Prostate gland (tissue), 2 donors: Measurements from ENCODE around the gene SPAG4. TPM values are rescaled to one million over a fixed set of nuclear protein-coding genes. Genes with fewer than 3 reads are reported as not detected.

Experiments
- DNase-seq: peaks from one replicate; pipeline ENCODE4 v3.0.0-alpha.2; 2019; ENCODE audit warnings: low spot score
- H3K27ac ChIP-seq, 2 donors: fragments of 200-600 bp; sonication (generic); 2 replicates each; pipeline ENCODE4 v1.5.1; 2017 to 2019
- H3K27me3 ChIP-seq: fragments of 200-600 bp; sonication (generic); replicated peaks from 2 replicates; pipeline ENCODE4 v1.5.1; 2019; ENCODE audit not compliant: insufficient read depth
- H3K36me3 ChIP-seq, 2 donors: fragments of 200-600 bp; sonication (generic); 1 replicate in 1 of 2; 2 replicates in 1 of 2; pipeline versions ENCODE4 v1.5.1 to v1.8.1; 2017 to 2019
- H3K4me1 ChIP-seq: fragments of 200-600 bp; sonication (generic); replicated peaks from 2 replicates; pipeline ENCODE4 v1.5.1; 2019
- H3K4me3 ChIP-seq, 2 donors: fragments of 200-600 bp; sonication (generic); 2 replicates each; pipeline ENCODE4 v1.5.1; 2017 to 2019
- H3K9me3 ChIP-seq: fragments of 200-600 bp; sonication (generic); 2 replicates; pipeline ENCODE4 v1.5.1; 2017
- POLR2A ChIP-seq: fragments of 450-650 bp; IDR thresholded peaks from one replicate; pipeline ENCODE4 v1.6.1; 2016; ENCODE audit warnings: antibody characterized with exemption, mild to moderate bottlenecking
- POLR2AphosphoS5 ChIP-seq: sonication (generic); formaldehyde crosslinking; IDR thresholded peaks from one replicate; pipeline ENCODE4 v1.6.1; 2017; ENCODE audit warnings: antibody characterized with exemption
- WGBS: methylation state at CpG from one replicate; pipeline ENCODE4 v1.1.5; 2018; 5-methylcytosine and 5-hydroxymethylcytosine counted together
- intact Hi-C: fragments of 100-400 bp; cut with DNase I; formaldehyde crosslinking; loops from one replicate; pipeline ENCODE4 v1.14.2; 2022
- total RNA-seq, 2 donors: library from RNA; depleted of rRNA; stranded (reverse); fragments of >200 nt; gene quantifications; one replicate each; pipeline ENCODE4 v1.1.0, GENCODE V29; 2016
- TF ChIP-seq, protein P1 (sequence below), 4 experiments: fragments of 200-600 bp in 2 of 4; fragments of 450-650 bp in 2 of 4; sonication (generic) in 2 of 4; IDR thresholded peaks; 1 replicate in 3 of 4; 2 replicates in 1 of 4; pipeline ENCODE4 v1.5.1; 2016 to 2019; ENCODE audit warnings: antibody characterized with exemption in 4 of 4, mild to moderate bottlenecking in 2 of 4, moderate library complexity in 2 of 4

SPAG4 gene
- total RNA-seq, 2 donors from 2014 or later: 0.91 to 10.4 TPM

DNA sequence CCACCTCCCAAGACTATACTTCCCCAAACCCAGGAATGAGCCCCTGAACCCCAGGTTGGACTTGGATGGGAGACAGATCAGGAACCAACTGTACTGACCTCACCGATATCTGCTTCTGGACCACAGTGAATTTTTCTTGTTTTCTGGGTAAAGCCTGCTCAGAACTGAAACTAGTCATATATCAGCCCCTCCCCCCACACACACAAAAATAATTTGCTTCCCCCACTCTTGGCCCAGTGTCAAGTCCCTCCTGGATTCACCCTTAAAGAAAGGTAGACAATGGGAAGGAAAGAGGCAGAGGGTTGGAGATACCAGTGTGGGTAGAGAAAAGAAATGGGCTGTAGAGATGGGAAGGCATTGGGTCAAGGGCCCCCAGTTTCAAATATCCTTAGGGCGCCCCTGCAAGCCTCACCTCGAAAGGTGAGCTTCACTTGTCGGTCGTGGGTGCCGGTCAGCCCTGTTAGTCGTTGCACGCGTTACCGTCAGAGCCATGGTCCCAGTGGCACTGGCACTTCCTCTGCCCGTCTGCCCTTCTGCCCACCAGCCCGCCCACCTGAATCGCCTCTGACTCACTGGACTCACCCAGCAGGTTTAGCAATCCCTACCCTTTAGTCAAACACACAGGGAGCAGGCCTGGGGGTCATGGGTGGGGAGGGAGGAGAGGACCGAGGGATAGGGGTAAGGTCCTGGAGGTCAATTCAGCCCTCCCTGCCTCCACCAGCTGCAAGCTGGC lies 8.5 kb upstream of the SPAG4 start:
- no peak overlapping the region for H3K27ac ChIP-seq
- TF ChIP-seq POLR2AphosphoS5 (no peak), POLR2A (no peak)
- TF ChIP-seq, protein P1, sequence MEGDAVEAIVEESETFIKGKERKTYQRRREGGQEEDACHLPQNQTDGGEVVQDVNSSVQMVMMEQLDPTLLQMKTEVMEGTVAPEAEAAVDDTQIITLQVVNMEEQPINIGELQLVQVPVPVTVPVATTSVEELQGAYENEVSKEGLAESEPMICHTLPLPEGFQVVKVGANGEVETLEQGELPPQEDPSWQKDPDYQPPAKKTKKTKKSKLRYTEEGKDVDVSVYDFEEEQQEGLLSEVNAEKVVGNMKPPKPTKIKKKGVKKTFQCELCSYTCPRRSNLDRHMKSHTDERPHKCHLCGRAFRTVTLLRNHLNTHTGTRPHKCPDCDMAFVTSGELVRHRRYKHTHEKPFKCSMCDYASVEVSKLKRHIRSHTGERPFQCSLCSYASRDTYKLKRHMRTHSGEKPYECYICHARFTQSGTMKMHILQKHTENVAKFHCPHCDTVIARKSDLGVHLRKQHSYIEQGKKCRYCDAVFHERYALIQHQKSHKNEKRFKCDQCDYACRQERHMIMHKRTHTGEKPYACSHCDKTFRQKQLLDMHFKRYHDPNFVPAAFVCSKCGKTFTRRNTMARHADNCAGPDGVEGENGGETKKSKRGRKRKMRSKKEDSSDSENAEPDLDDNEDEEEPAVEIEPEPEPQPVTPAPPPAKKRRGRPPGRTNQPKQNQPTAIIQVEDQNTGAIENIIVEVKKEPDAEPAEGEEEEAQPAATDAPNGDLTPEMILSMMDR (IDR thresholded peaks at IDR 0.05): no peak
- no peaks in the 10 kb centered on the region for H3K27me3 ChIP-seq
- intact Hi-C loops: no loop called here
- H3K4me3 ChIP-seq: no peak overlapping the region
- no peaks in the 10 kb centered on the region for H3K9me3 ChIP-seq
- H3K36me3 ChIP-seq: no peaks in the 10 kb centered on the region
- 60% methylated on average over 14 of the region's 14 CpGs for whole genome bisulfite sequencing
- H3K4me1 ChIP-seq: no peaks in the 10 kb centered on the region
- no peak for DNase-seq

DNA sequence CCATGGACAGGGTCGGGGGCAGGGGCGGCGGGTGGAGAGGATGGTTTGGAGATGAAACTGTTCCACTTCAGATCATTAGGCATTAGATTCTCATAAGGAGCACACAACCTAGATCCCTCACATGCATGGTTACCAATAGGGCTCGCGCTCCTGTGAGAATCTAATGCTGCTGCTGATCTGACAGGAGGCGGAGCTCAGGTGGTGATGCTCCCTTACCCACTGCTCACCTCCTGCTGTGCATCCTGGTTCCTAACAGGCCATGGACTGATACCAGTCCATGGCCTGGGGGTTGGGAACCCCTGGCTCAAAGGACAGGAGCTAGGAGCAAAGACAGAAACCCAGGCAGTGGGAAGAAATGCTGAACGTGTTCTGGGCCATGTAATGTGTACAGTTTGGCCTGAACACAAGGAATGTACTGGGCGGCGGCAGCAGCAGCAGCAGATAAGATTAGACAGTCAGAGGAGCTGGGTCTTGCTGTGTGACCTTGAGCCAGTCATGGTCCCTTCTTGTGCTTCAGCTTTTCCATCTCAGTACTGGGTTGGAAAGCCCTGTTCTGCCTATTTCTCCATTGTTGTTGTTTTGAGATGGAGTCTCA lies 4.7 kb upstream of the SPAG4 start:
- Histone ChIP-seq H3K36me3 (no peaks in the 10 kb centered on the region), H3K4me3 (no peak overlapping the region), H3K27ac (no peak overlapping the region), H3K4me1 (no peaks in the 10 kb centered on the region), H3K9me3 (no peaks in the 10 kb centered on the region), H3K27me3 (no peaks in the 10 kb centered on the region)
- no peak for DNase-seq
- TF ChIP-seq, protein P1 (IDR thresholded peaks at IDR 0.05): no peak
- no peak for TF ChIP-seq POLR2A
- TF ChIP-seq POLR2AphosphoS5: no peak
- intact Hi-C loops: loop anchor here (10.0 kb wide), 1 partner anchor 146 kb away; no protein-coding TSS in a partner anchor
- 88% methylated on average over 9 of the region's 9 CpGs for WGBS

GRCh38 chr20:35611482-35611881 lies 4.1 kb upstream of the SPAG4 start:
- intact Hi-C loops: loop anchor here (10.0 kb wide), 1 partner anchor 147 kb away; no protein-coding TSS in a partner anchor
- no peak overlapping the region for H3K27ac ChIP-seq
- H3K27me3 ChIP-seq: no peaks in the 10 kb centered on the region
- no peaks in the 10 kb centered on the region for H3K36me3 ChIP-seq
- H3K4me3 ChIP-seq: no peak overlapping the region
- 98% methylated on average over 2 of the region's 2 CpGs for WGBS
- TF ChIP-seq, protein P1 (IDR thresholded peaks at IDR 0.05): no peak
- no peak for TF ChIP-seq POLR2A
- no peak for TF ChIP-seq POLR2AphosphoS5
- no peaks in the 10 kb centered on the region for H3K4me1 ChIP-seq
- DNase-seq: no peak
- no peaks in the 10 kb centered on the region for H3K9me3 ChIP-seq

GRCh38 chr20:35616465-35617396 lies 1.1 kb downstream of the SPAG4 start:
- H3K27ac ChIP-seq: peak overlapping the region; percentile 72 to 88

More at GRCh38 chr20:35616465-35617396, 1.1 kb downstream of the SPAG4 start:
- 13% methylated on average over 55 of the region's 57 CpGs for WGBS
- H3K36me3 ChIP-seq: no peaks in the 10 kb centered on the region
- peak overlapping the region; percentile 37 to 38 for H3K4me3 ChIP-seq
- no peaks in the 10 kb centered on the region for H3K9me3 ChIP-seq
- H3K4me1 ChIP-seq: peaks cover 9% of the 10 kb centered on the region
- TF ChIP-seq POLR2A (peak; percentile 31), POLR2AphosphoS5 (no peak)
- TF ChIP-seq, protein P1 (IDR thresholded peaks at IDR 0.05): no peak
- peak; percentile 54 for DNase-seq
- intact Hi-C loops: loop anchor here (5.0 to 10.0 kb wide), 3 partner anchors 46 to 266 kb away; partner anchors contain the start of genes CPNE1 and RBM12
- H3K27me3 ChIP-seq: no peaks in the 10 kb centered on the region
